ENCODE measurements around the gene COLEC11. TPM values are rescaled to one million over a fixed set of nuclear protein-coding genes. Genes with fewer than 3 reads are reported as not detected.

COLEC11 gene
- total and polyA plus RNA-seq, 8 donors = 0.84 to 7.1 (median 4.3) TPM

DNA sequence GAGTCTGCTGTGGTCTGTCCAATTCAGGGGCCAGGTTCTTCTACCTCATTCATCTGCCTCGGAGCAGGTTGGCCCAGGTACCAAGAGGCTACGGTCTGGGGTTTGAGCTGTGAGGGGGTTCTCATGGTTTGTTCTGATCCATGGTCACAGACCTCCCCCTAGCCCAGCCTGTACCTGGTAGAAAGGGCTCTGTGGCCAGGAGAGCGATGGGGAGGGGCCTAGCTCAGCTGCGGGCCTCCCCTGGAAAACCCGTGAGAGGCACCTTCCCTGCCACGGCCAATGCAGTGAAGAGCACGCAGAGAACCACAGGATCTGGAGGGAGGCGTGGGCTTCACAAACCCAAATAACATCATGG lies 43.5 kb downstream of the COLEC11 start:
- no peak for TF ChIP-seq CTCF (IDR thresholded peaks at IDR 0.05)
- H3K27ac ChIP-seq = no peak overlapping the region
- intact Hi-C loops (cut with DNase I) = no loop called here
- no peak overlapping the region for H3K4me3 ChIP-seq
- H3K4me1 ChIP-seq = no peaks in the 10 kb centered on the region
- DNase-seq (peak in 1 of 4 donors; percentile 37), ATAC-seq (no peak)
- H3K9me3 ChIP-seq = no peaks in the 10 kb centered on the region
- H3K36me3 ChIP-seq = no peaks in the 10 kb centered on the region
- H3K27me3 ChIP-seq = peaks cover 0 to 4% of the 10 kb centered on the region in 2 donors

- TF ChIP-seq CTCF (IDR thresholded peaks at IDR 0.05) = no peak
- DNase-seq (no peak), ATAC-seq (no peak)
- no peaks in the 10 kb centered on the region for H3K9me3 ChIP-seq
- H3K27me3 ChIP-seq = peaks cover 0 to 4% of the 10 kb centered on the region in 2 donors
- H3K36me3 ChIP-seq = no peaks in the 10 kb centered on the region
- intact Hi-C loops (cut with DNase I) = no loop called here
- no peak overlapping the region for H3K4me3 ChIP-seq
- H3K4me1 ChIP-seq = no peaks in the 10 kb centered on the region
- no peak overlapping the region for H3K27ac ChIP-seq
These were observed 44.2 kb downstream of the COLEC11 start for GRCh38 chr2:3639015-3639630.

- H3K27me3 ChIP-seq = peaks cover 0 to 4% of the 10 kb centered on the region in 2 donors
- H3K27ac ChIP-seq = no peak overlapping the region
- ATAC-seq (no peak), DNase-seq (peak in 1 of 4 donors; percentile 53)
- intact Hi-C loops (cut with DNase I) = loop anchor here in 1 of 2 donors (10.0 kb wide), 1 partner anchor 215 kb away; no protein-coding TSS in a partner anchor
- TF ChIP-seq CTCF (IDR thresholded peaks at IDR 0.05) = no peak
- no peaks in the 10 kb centered on the region for H3K9me3 ChIP-seq
- H3K4me1 ChIP-seq = no peaks in the 10 kb centered on the region
- H3K4me3 ChIP-seq = no peak overlapping the region
- no peaks in the 10 kb centered on the region for H3K36me3 ChIP-seq
These were observed 44.7 kb downstream of the COLEC11 start for GRCh38 chr2:3639653-3640052.

DNA sequence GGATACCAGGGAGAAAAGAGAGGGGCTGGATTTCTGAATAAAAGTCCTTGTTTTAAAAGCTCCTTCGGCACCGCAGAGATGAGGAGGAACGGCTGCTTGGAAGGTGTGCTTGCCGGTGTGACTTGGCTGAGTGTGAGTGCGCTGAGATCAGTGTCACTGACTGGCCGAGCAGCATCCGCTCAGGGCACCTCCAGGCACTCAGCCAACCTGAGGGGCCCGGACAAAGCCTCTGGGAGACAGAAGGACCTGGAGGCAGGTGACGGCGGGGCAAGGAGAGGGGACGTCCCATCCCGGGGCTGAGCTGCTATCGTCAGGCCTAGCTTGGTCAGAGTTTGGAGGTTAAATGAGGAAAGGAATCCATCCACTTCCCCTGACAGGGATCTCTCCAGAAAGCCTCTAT lies 46.3 kb downstream of the COLEC11 start:
- H3K4me1 ChIP-seq = no peaks in the 10 kb centered on the region
- peak in 1 of 4 donors; percentile 47 for DNase-seq
- TF ChIP-seq CTCF (IDR thresholded peaks at IDR 0.05) = no peak
- no peak overlapping the region for H3K27ac ChIP-seq
- H3K36me3 ChIP-seq = no peaks in the 10 kb centered on the region
- ATAC-seq = no peak
- no peak overlapping the region for H3K4me3 ChIP-seq
- intact Hi-C loops (cut with DNase I) = loop anchor here in 1 of 2 donors (10.0 kb wide), 1 partner anchor 216 kb away; no protein-coding TSS in a partner anchor
- no peaks in the 10 kb centered on the region for H3K9me3 ChIP-seq
- peaks cover 0 to 4% of the 10 kb centered on the region in 2 donors for H3K27me3 ChIP-seq

DNA sequence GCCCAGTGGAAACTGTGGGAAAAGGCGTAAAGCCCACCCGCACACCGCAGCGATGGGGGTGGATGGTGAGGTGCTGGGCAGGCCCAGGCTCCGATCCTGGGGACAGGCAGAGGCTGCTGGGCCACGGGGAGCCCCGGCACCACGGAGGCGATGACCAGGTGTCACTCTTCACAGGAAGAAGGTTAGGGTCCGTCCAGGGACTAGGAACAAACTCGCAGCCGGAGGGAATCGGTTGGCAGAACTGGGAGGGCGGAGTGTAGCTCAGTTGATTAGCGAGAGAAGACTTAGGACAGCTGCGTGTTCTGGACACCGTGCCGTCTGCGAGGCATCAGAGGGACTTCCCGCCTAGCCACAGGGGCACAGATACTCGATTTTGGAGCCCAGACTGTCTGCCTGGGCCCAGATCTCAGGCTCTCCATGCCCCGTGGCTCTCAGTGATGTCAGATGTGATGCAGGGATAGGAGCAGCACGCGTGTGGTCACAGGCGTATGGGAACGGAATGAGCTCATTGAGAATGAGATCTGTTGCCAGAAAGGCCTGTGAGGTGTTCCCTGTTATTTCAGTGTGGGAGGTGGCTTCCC lies 47.0 kb downstream of the COLEC11 start:
- Histone ChIP-seq H3K4me3 (no peak overlapping the region), H3K36me3 (no peaks in the 10 kb centered on the region), H3K27me3 (peaks cover 0 to 4% of the 10 kb centered on the region in 2 donors), H3K4me1 (no peaks in the 10 kb centered on the region), H3K27ac (no peak overlapping the region), H3K9me3 (no peaks in the 10 kb centered on the region)
- ATAC-seq (no peak), DNase-seq (peak in 2 of 4 donors; percentile 24 to 62)
- no peak for TF ChIP-seq CTCF (IDR thresholded peaks at IDR 0.05)
- intact Hi-C loops (cut with DNase I) = loop anchor here in 1 of 2 donors (10.0 kb wide), 1 partner anchor 217 kb away; no protein-coding TSS in a partner anchor

Measured in left lung (tissue), 10 donors.